Activated naive CD8-positive, alpha-beta T cell (primary cell): ENCODE results near the gene LMNB1.
A peak's percentile ranks its signal among the peaks of the same experiment; 100 is the strongest.
"Not testable (repeated sequence)": the region's sequence is repeated elsewhere in the genome, so short reads cannot be mapped to it uniquely, and the experiment has no call there.

Experiments used
- H3K27ac Mint-ChIP-seq: one replicate; pipeline ENCODE4 v1.8.0; 2021; ENCODE audit warnings: mixed read lengths
- H3K27me3 Mint-ChIP-seq: one replicate; pipeline ENCODE4 v1.8.0; 2021; ENCODE audit warnings: mixed read lengths
- H3K36me3 Mint-ChIP-seq: one replicate; pipeline ENCODE4 v1.8.0; 2021; ENCODE audit warnings: mixed read lengths
- H3K4me1 Mint-ChIP-seq: one replicate; pipeline ENCODE4 v1.8.0; 2021; ENCODE audit warnings: low read depth, mixed read lengths
- H3K4me3 Mint-ChIP-seq: one replicate; pipeline ENCODE4 v1.8.0; 2021; ENCODE audit warnings: mild to moderate bottlenecking, mixed read lengths
- H3K9me3 Mint-ChIP-seq: one replicate; pipeline ENCODE4 v1.8.0; 2021; ENCODE audit warnings: low read depth, mixed read lengths

Gene LMNB1

GRCh38 chr5:126769703-126770102 is 7.2 kb upstream of the LMNB1 start:
- H3K4me3 Mint-ChIP-seq = no peak overlapping the region
- no peaks in the 10 kb centered on the region for H3K9me3 Mint-ChIP-seq
- no peaks in the 10 kb centered on the region for H3K36me3 Mint-ChIP-seq
- no peak overlapping the region for H3K27ac Mint-ChIP-seq
- H3K27me3 Mint-ChIP-seq = no peaks in the 10 kb centered on the region
- no peaks in the 10 kb centered on the region for H3K4me1 Mint-ChIP-seq

GRCh38 chr5:126773536-126773935 is 3.4 kb upstream of the LMNB1 start:
- H3K27me3 Mint-ChIP-seq, H3K36me3 Mint-ChIP-seq, H3K9me3 Mint-ChIP-seq, H3K27ac Mint-ChIP-seq, H3K4me3 Mint-ChIP-seq: not testable (repeated sequence)
- peaks cover 11% of the 10 kb centered on the region for H3K4me1 Mint-ChIP-seq

- H3K4me1 Mint-ChIP-seq = peaks cover 20% of the 10 kb centered on the region
- not testable (repeated sequence) for H3K9me3 Mint-ChIP-seq, H3K36me3 Mint-ChIP-seq, H3K27me3 Mint-ChIP-seq, H3K4me3 Mint-ChIP-seq, H3K27ac Mint-ChIP-seq
Measured at GRCh38 chr5:126774595-126774994, 2.3 kb upstream of the LMNB1 start.

GRCh38 chr5:126777257-126777974 is 480 bp downstream of the LMNB1 start:
- Mint-ChIP-seq H3K36me3 (no peaks in the 10 kb centered on the region), H3K27me3 (no peaks in the 10 kb centered on the region)

GRCh38 chr5:126777975-126778674 is 1.2 kb downstream of the LMNB1 start:
- peaks cover 28% of the 10 kb centered on the region for H3K4me1 Mint-ChIP-seq
- no peaks in the 10 kb centered on the region for H3K27me3 Mint-ChIP-seq
- H3K36me3 Mint-ChIP-seq = no peaks in the 10 kb centered on the region
- peak overlapping the region; percentile 95 for H3K27ac Mint-ChIP-seq
- peak overlapping the region; percentile 93 for H3K4me3 Mint-ChIP-seq
- no peaks in the 10 kb centered on the region for H3K9me3 Mint-ChIP-seq

More at GRCh38 chr5:126777257-126777974, 480 bp downstream of the LMNB1 start:
- peaks cover 28% of the 10 kb centered on the region for H3K4me1 Mint-ChIP-seq
- peak overlapping the region; percentile 95 for H3K27ac Mint-ChIP-seq
- H3K9me3 Mint-ChIP-seq = no peaks in the 10 kb centered on the region
- H3K4me3 Mint-ChIP-seq = peak overlapping the region; percentile 93

GRCh38 chr5:126778675-126779403 is 1.9 kb downstream of the LMNB1 start:
- Mint-ChIP-seq H3K4me1 (peaks cover 33% of the 10 kb centered on the region), H3K4me3 (peak overlapping the region; percentile 93), H3K27ac (peak overlapping the region; percentile 95), H3K36me3 (no peaks in the 10 kb centered on the region), H3K9me3 (no peaks in the 10 kb centered on the region), H3K27me3 (no peaks in the 10 kb centered on the region)

- Mint-ChIP-seq H3K9me3 (no peaks in the 10 kb centered on the region), H3K36me3 (no peaks in the 10 kb centered on the region), H3K27me3 (no peaks in the 10 kb centered on the region), H3K4me1 (peaks cover 33% of the 10 kb centered on the region), H3K27ac (peak overlapping the region; percentile 51), H3K4me3 (peak overlapping the region; percentile 93)
Measured at GRCh38 chr5:126780165-126780827, 3.4 kb downstream of the LMNB1 start.

- not testable (repeated sequence) for H3K9me3 Mint-ChIP-seq, H3K4me3 Mint-ChIP-seq, H3K36me3 Mint-ChIP-seq, H3K27me3 Mint-ChIP-seq, H3K27ac Mint-ChIP-seq
- H3K4me1 Mint-ChIP-seq = peaks cover 42% of the 10 kb centered on the region
Measured at GRCh38 chr5:126788409-126788808, 11.5 kb downstream of the LMNB1 start.

- Mint-ChIP-seq H3K36me3 (peaks cover 5% of the 10 kb centered on the region), H3K9me3 (no peaks in the 10 kb centered on the region), H3K27me3 (no peaks in the 10 kb centered on the region), H3K27ac (no peak overlapping the region), H3K4me1 (peaks cover 43% of the 10 kb centered on the region), H3K4me3 (no peak overlapping the region)
Measured at GRCh38 chr5:126793097-126793496, 16.2 kb downstream of the LMNB1 start.

- H3K9me3 Mint-ChIP-seq, H3K4me3 Mint-ChIP-seq, H3K36me3 Mint-ChIP-seq, H3K27me3 Mint-ChIP-seq, H3K27ac Mint-ChIP-seq: not testable (repeated sequence)
- H3K4me1 Mint-ChIP-seq = peaks cover 41% of the 10 kb centered on the region
Measured at GRCh38 chr5:126793648-126794047, 16.7 kb downstream of the LMNB1 start.

GRCh38 chr5:126794157-126794828 is 17.4 kb downstream of the LMNB1 start:
- Mint-ChIP-seq H3K27me3 (no peaks in the 10 kb centered on the region), H3K4me3 (no peak overlapping the region), H3K27ac (no peak overlapping the region), H3K36me3 (peaks cover 3% of the 10 kb centered on the region), H3K4me1 (peaks cover 39% of the 10 kb centered on the region), H3K9me3 (no peaks in the 10 kb centered on the region)

- Mint-ChIP-seq H3K27ac (no peak overlapping the region), H3K9me3 (no peaks in the 10 kb centered on the region), H3K4me1 (peaks cover 31% of the 10 kb centered on the region), H3K36me3 (peaks cover 3% of the 10 kb centered on the region), H3K4me3 (no peak overlapping the region), H3K27me3 (no peaks in the 10 kb centered on the region)
Measured at GRCh38 chr5:126799780-126800179, 22.8 kb downstream of the LMNB1 start.

- Mint-ChIP-seq H3K36me3 (peaks cover 5% of the 10 kb centered on the region), H3K9me3 (no peaks in the 10 kb centered on the region), H3K27me3 (no peaks in the 10 kb centered on the region), H3K4me1 (peaks cover 34% of the 10 kb centered on the region), H3K4me3 (no peak overlapping the region), H3K27ac (peak overlapping the region; percentile 22)
Measured at GRCh38 chr5:126801174-126801991, 24.4 kb downstream of the LMNB1 start.

- Mint-ChIP-seq H3K36me3 (peaks cover 6% of the 10 kb centered on the region), H3K4me3 (no peak overlapping the region)
Measured at GRCh38 chr5:126801992-126802294, 25.0 kb downstream of the LMNB1 start.

More at GRCh38 chr5:126801992-126802294, 25.0 kb downstream of the LMNB1 start:
- no peaks in the 10 kb centered on the region for H3K9me3 Mint-ChIP-seq
- H3K27ac Mint-ChIP-seq = peak overlapping the region; percentile 22
- no peaks in the 10 kb centered on the region for H3K27me3 Mint-ChIP-seq
- H3K4me1 Mint-ChIP-seq = peaks cover 33% of the 10 kb centered on the region
